Transverse colon (tissue), 4 donors: ENCODE data around the gene ZBBX.
A peak's percentile ranks its signal among the peaks of the same experiment; 100 is the strongest.

Source experiments
- EP300 ChIP-seq: sonication (generic); formaldehyde crosslinking; IDR thresholded peaks from one replicate; pipeline ENCODE4 v1.6.1; 2017; ENCODE audit warnings: antibody characterized with exemption, low read depth
- POLR2A ChIP-seq: fragments of 450-650 bp; IDR thresholded peaks from one replicate; pipeline ENCODE4 v1.6.1; 2016; ENCODE audit warnings: antibody characterized with exemption, mild to moderate bottlenecking, moderate library complexity
- POLR2AphosphoS5 ChIP-seq, 3 donors: sonication (generic); formaldehyde crosslinking; IDR thresholded peaks; one replicate each; pipeline ENCODE4 v1.6.1; 2016; ENCODE audit warnings: antibody characterized with exemption in 3 of 3
- TF ChIP-seq, protein P1 (sequence below), 5 experiments: fragments of 200-600 bp in 3 of 5; fragments of 450-650 bp in 2 of 5; sonication (generic) in 3 of 5; IDR thresholded peaks; 1 replicate in 2 of 5; 2 replicates in 3 of 5; pipeline ENCODE4 v1.5.1; 2016 to 2017; ENCODE audit warnings: antibody characterized with exemption in 5 of 5, inconsistent platforms in 3 of 5, mild to moderate bottlenecking in 2 of 5, moderate library complexity in 1 of 5

- TF ChIP-seq POLR2AphosphoS5 (IDR thresholded peaks at IDR 0.05) (no peak), POLR2A (no peak), EP300 (no peak)
- TF ChIP-seq, protein P1, sequence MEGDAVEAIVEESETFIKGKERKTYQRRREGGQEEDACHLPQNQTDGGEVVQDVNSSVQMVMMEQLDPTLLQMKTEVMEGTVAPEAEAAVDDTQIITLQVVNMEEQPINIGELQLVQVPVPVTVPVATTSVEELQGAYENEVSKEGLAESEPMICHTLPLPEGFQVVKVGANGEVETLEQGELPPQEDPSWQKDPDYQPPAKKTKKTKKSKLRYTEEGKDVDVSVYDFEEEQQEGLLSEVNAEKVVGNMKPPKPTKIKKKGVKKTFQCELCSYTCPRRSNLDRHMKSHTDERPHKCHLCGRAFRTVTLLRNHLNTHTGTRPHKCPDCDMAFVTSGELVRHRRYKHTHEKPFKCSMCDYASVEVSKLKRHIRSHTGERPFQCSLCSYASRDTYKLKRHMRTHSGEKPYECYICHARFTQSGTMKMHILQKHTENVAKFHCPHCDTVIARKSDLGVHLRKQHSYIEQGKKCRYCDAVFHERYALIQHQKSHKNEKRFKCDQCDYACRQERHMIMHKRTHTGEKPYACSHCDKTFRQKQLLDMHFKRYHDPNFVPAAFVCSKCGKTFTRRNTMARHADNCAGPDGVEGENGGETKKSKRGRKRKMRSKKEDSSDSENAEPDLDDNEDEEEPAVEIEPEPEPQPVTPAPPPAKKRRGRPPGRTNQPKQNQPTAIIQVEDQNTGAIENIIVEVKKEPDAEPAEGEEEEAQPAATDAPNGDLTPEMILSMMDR (IDR thresholded peaks at IDR 0.05): peak; percentile 75 to 85 (median 81)
Observed at GRCh38 chr3:167380004-167380689, at the start of gene ZBBX.
